Measurements from ENCODE around the gene FBXL12.
"Not testable (repeated sequence)": the region's sequence is repeated elsewhere in the genome, so short reads cannot be mapped to it uniquely, and the experiment has no call there.

DNA sequence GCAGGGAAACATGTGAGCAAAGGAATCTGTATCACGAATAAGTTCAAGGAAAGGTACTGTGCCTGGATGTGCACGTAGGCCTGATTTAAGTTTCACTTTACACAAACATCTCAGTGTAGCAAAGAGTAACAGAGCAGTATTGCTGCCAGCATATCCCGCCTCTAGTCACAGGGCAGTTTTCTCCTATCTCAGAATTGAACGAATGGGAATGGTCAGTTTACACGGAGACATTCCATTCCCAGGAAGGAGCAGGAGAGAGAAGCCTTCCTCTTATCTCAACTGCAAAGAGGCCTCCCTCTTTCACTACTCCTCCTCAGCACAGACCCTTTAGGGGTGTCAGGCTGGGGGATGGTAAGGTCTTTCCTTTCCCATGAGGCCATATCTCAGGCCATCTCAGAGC is 29.3 kb downstream of the FBXL12 start:
- TF ChIP-seq, protein P1, sequence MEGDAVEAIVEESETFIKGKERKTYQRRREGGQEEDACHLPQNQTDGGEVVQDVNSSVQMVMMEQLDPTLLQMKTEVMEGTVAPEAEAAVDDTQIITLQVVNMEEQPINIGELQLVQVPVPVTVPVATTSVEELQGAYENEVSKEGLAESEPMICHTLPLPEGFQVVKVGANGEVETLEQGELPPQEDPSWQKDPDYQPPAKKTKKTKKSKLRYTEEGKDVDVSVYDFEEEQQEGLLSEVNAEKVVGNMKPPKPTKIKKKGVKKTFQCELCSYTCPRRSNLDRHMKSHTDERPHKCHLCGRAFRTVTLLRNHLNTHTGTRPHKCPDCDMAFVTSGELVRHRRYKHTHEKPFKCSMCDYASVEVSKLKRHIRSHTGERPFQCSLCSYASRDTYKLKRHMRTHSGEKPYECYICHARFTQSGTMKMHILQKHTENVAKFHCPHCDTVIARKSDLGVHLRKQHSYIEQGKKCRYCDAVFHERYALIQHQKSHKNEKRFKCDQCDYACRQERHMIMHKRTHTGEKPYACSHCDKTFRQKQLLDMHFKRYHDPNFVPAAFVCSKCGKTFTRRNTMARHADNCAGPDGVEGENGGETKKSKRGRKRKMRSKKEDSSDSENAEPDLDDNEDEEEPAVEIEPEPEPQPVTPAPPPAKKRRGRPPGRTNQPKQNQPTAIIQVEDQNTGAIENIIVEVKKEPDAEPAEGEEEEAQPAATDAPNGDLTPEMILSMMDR (conservative IDR thresholded peaks at IDR 0.05; ENCODE audit: low read depth, low read length) = not testable (repeated sequence)
- not testable (repeated sequence) for TF ChIP-seq EZH2 (IDR thresholded peaks at IDR 0.05; ENCODE audit: borderline replicate concordance, low read depth, low read length, poor library complexity, severe bottlenecking)
